GM19395 (cell line): ENCODE data around the gene GIN1.
"Not testable (repeated sequence)": the region's sequence is repeated elsewhere in the genome, so short reads cannot be mapped to it uniquely, and the experiment has no call there.

Experiments
- ATAC-seq: cut with Tn5 transposase; IDR thresholded peaks from one replicate; pipeline ENCODE4 v1.9.1; 2021; ENCODE audit warnings: mild to moderate bottlenecking, moderate library complexity; ENCODE audit not compliant: unreplicated experiment

Gene GIN1, protein sequence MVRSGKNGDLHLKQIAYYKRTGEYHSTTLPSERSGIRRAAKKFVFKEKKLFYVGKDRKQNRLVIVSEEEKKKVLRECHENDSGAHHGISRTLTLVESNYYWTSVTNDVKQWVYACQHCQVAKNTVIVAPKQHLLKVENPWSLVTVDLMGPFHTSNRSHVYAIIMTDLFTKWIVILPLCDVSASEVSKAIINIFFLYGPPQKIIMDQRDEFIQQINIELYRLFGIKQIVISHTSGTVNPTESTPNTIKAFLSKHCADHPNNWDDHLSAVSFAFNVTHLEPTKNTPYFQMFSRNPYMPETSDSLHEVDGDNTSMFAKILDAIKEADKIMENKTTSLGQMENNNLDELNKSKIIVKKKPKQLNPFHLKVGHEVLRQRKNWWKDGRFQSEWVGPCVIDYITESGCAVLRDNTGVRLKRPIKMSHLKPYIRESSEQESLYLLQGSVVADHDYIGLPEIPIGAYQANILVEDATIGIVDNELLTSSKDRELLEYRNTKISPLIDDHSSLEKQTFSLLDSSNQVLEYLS

DNA sequence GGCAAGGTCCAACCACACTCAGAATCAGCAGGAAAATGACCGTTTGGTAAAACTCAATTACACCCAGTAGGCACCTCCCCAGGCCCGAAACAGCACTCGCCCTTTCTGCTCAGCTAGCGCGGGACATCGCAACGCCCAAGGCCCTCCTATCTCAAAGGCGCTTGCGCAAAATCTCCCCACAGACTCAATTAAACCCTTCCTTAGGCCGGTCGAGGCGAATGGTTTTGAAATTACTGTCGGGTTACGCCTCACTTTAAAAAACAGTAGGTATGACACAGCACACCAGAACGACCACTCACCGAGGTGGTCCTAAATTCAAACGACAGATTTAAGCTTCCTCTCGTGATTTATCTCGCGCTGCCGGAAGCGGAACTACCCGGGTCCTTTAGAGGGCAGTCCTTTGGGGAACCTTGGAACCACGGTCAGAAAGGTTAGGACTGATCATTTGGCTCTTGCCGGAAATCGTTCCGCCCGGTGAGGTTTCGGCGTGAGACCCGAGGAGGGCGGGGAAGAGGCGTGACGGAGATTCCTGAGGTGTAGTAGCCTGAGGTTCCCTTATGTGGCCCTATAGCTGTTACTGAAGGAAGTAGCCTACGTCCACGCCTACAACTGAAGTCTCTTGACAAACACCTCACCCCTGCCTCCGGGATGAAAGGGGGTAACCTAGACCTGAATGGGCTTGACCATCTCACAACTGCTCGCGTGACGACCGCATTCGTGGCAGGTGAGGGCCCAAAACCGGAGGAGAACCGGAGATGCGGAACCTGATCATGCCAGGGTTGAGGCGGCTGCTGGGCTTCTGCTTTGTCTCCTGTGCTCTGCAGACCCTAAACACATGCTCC lies at the start of gene GIN1, which contains the start of gene PPIP5K2:
GIN1 (minus strand) TSS at position 374 of the 842 bp plus-strand sequence. CDS start 11,431 bp downstream, outside the sequence.
PPIP5K2 (plus strand) TSS at position 537 of the 842 bp plus-strand sequence. CDS start 9,289 bp downstream, outside the sequence.
- ATAC-seq = peak; percentile 91

DNA sequence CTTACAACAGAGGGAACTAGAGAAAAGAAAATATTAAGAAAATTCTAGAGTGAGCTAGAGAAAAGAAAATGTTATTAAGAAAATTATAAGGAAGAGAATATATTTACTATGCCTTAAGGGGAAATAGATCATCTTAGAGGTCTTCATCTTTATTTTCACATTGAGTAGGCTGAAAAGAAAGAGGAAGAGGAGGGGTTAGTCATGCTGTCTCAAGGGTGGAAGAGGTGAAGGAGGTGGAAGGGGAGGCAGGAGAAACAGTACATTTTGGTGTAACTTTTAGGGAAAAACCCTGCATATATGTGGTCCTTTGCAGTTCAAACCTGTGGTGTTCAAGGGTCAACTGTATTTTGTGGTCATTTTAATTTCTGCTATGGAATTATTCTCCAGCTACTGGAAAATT lies 46.8 kb upstream of the GIN1 start:
- ATAC-seq = no peak

DNA sequence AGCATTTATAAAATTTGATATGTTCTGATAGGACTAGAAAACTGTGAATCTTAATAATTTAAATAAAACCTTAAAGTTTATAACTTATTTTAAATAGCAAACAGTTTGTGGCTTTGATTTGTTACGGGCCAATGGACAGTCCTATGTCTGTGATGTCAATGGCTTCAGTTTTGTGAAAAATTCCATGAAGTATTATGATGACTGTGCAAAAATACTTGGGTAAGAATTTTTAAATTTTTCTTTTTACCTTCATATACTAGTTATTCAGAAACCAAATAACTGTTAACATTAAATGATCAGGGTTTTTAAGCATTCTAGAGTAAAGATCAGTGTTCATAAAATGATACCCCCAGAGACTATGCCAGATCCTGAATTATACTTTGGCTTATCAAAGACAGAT lies 31.2 kb upstream of the GIN1 start:
- ATAC-seq = no peak

DNA sequence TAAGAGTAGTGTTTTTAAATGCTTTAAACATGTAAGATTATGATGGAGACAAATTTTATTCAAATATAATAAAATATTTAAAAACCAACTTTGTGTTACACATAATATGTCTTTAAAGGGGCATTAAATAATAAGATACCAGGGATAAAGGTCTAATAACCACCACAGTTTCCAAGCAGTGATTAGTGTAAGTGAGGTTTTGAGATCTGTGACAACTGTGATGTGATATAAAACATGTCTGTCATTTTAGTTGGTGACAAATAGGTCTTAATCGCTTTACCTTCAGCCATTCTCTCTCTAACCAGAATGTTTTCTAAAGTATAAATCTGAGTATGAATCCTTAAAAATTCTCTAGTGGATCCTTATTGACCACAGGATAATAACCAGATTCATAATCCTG lies 28.3 kb upstream of the GIN1 start:
- ATAC-seq = no peak

DNA sequence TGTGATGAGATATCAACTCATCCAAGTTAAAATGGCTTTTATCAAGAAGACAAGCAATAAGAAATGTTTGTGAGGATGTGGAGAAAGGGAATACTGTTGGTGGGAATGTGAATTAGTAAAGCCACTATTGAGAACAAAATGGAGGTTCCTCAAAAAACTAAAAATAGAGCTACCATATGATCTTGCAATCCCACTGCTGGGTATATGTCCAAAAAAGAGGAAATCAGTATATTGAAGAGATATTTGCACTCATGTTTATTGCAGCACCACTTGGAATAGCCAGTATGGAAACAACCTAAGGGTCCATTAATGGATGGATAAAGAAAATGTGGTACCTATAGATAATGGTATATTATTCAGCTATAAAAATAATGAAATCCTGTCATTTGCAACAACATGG lies 25.3 kb upstream of the GIN1 start:
- ATAC-seq = no peak

DNA sequence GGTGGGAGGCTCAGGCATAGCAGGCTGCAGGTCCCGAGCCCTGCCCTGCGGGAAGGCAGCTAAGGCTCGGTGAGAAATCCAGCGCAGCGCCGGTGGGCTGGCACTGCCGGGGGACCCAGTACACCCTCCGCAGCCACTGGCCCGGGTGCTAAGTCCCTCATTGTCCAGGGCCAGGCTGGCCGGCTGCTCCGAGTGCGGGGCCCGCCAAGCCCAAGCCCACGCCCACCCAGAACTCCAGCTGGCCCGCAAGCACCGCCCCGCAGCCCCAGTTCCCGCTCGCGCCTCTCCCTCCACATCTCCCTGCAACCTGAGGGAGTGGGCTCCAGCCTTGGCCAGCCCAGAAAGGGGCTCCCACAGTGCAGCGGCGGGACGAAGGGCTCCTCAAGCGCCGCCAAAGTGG lies 22.2 kb upstream of the GIN1 start:
- not testable (repeated sequence) for ATAC-seq

DNA sequence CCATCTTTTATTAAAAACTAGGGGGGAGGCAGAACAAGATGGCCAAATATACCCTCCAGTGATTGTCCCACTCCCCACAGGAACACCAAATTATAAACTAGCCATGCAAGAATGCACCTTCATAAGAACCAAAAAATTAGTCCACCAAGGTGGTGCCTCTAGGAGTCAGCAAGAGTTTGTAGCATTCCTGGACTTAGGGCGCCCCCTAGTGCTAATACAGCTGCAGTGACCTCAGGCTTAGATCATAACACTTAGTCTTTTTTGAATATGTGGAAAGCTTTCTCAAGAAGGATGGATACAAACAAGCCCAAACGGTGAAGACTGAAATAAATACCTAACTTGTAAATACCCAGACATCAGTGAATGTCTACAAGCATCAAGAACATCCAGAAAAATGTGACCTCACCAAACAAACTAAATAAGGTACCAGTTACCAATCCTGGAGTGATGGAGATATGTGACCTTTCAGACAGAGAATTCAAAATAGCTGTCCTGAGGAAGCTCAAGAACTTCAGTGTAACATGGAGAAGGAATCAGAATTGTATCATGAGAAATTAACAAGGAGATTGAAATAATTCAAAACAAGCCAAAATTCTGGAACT lies 19.4 kb upstream of the GIN1 start:
- peak; percentile 98 for ATAC-seq

DNA sequence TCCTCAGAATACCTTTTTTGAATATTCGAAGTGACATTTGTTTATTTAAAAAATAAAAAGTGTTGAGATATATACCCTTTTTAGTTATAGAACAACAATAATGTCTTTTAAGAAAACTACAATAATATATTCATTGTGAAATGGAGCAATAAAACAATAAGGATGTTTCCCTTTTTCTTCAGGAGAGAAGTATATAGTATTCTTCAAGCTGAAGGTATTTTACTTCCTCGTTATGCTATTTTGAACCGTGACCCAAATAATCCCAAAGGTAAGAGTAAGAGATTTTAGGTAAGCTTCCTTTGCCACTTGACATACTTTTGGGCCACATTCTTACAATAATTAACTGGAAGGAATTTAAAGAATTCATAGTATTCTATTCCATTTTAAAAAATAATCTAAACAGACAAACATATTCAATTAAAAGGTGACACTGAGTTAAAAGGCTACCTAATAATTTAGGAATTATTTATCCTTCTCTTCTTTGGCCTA lies 18.3 kb upstream of the GIN1 start:
- no peak for ATAC-seq

DNA sequence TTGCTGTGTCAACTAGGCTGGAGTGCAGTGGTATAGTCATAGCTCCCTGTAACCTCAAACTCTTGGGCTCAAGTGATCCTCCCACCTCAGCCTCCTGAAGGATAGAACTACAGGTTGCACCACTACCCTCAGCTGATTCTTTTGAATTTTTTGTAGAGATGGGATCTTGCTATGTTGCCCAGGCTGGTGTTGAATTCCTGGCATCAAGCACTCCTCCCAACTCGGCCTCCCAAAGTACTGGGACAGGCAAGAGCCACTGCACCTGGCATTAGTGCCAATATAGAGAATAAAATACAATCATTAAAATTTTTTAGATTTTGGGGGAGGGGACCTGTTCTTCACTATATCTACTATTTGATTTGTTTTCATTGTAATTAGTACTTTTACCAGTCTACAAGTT lies 15.5 kb upstream of the GIN1 start:
- ATAC-seq = no peak

DNA sequence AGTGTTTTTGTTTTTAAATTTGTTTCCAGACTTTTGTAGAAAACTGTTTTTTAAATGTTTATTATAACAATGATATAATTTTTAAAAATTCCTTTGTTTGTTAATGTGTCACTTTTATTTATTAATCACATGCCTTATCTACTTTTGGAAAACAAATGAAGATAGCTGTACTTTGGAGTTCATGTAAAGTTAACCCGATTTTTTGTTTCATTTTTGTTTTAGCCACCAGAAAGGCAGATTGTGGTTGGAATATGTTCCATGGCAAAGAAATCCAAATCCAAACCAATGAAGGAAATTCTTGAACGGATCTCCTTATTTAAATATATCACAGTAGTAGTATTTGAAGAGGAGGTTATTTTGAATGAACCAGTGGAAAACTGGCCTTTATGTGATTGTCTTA lies 13.3 kb upstream of the GIN1 start:
- ATAC-seq = no peak

DNA sequence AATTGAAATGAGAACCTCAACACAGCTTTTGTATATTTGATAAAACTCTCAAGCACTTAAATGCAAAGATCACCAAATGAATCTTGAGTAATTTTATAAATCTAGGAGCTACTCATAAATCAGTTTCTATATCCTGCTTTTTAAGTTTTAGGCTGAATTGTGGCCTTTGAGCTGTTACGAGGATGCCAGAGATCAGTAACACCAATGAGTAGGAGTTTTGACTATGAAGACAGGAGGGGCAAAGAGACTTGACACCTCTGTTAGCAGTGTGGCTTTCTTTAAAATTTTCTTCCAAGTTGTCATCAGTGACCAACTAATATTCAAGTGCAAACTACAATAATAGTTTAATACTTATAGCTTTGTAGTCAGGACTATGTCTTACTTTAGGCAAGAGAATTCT lies 12.7 kb upstream of the GIN1 start:
- no peak for ATAC-seq

DNA sequence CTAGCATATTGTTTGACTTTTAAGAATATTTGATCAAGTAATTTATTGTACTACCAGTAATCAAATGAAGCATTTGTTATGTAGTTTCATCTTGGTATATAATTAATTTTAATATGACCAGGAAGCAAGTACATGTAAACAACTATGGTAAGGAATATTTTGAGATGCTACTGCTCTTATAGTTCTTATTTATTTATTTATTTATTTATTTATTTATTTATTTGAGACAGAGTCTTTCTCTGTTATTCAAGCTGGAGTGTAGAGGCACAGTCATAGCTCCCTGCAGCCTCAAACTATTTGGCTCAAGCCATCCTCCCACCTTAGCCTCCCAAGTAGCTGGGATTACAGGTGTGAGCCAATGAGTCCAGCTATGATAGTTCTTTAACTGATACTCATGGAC lies 8.3 kb upstream of the GIN1 start:
- no peak for ATAC-seq

DNA sequence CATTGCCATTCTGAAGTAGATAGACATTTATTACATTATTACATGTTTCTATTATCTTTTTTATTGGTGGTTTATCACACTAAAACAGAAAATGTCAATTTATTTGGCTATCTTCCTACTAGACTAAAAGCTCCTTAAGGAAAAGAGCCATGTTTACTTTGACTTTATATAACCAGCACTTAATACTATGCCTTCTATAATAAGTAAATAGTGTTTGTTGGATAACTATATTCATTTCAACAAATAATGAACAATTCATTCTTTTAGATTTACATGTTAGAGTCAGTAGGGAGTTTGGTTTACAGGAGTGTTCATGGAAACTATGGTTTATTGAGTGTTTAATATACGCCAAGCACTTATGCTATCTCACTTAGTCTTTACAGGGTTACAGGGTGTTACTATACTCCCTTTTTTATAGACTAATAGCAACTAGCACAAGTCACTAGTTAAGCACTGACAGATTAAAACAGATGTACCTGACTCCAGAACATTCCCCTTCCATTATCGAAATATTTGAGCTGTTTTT lies 7.4 kb upstream of the GIN1 start:
- ATAC-seq = no peak

DNA sequence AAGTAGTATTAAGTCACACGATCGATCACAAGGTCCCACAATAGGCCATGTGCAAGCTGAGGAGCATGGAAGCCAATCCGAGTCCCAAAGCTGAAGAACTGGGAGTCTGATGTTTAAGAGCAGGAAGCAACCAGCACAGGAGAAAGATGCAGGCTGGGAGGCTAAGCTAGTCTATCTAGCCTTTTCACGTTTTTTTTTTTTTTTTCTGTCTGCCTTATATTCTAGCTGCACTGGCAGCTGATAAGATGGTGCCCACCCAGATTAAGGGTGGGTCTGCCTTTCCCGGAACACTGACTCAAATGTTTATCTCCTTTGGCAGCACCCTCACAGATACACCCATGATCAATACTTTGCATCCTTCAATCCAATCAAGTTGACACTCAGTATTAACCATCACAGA lies 6.6 kb upstream of the GIN1 start:
- ATAC-seq = no peak

DNA sequence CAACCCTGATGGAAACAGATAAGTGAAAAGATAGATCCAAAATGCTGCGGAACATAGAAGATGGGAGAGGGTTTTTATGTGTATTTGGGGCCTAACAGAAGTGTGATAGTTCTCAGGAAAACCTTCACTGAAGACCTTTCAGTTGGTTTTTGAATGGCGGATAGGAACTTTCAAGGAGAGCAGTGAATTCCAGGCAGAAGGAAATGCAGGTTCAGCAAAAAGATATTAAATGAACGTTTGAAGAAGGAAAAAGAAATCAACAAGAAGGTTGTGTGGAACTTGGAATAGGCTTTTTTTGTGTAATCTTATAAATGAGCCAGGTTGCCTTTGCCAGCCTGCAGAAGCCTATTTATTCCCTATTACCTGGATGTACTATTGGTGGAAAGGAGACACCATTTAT lies 2.3 kb upstream of the GIN1 start:
- ATAC-seq = no peak

DNA sequence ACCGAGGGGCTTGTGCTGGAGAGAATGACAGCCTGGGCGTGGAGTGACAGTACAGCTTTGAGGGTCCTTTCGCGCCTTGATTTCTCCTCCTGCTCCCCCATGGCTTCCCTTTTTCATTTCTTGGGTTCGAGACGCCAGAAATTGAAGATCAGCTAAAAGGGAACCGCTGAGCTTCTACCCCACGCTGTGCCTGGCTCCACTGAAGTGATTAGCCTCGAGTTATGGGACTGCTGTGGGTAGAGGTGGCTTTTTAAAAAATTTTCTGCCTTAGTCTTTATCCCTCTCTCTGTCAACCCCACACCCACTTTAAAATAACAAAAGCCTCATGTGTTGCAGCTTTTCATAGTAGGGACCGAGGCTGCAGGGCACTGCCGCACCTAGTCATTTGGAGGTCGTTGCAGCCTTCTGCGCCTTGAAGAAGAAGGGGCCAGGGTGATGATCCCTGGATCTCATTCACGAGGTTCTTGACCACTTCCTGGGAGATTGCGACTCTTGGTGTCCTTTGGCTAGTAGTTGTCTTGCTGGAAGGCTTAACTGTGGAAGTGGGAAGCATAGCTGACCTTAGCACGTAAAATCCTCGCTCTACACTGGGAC lies 766 bp upstream of the GIN1 start:
- peak; percentile 2 for ATAC-seq

DNA sequence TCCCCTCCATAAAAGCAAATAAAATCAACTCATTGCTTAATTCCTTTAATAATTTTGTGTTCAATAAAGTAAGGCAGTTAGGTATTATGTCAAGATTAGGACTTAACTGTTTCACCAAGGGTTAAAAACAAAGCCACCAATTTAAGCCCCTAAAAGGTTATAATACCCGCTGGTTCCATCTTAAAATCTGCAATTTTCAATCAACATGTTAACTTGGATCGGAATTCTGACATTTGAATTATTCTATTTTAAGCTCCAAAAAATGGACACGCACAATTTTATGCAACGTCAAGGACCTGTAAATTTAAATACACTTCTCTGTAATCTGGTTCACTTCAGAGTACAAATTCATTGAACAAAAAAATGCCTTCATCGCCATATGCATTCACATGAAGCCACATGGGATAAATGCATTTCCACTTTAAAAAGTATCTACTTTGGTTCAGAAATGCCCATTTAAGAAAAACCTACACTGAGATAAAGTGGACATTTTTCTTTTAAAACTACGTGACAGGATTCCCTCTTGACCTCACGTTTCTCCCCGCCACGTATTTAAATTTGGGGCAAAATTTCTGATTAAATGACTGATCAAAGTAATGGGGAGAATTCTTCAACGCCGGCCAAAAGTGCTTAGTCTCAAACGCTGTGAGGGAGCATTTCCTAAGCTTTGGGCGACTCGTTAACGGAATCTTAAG lies 721 bp downstream of the GIN1 start:
- ATAC-seq = no peak

DNA sequence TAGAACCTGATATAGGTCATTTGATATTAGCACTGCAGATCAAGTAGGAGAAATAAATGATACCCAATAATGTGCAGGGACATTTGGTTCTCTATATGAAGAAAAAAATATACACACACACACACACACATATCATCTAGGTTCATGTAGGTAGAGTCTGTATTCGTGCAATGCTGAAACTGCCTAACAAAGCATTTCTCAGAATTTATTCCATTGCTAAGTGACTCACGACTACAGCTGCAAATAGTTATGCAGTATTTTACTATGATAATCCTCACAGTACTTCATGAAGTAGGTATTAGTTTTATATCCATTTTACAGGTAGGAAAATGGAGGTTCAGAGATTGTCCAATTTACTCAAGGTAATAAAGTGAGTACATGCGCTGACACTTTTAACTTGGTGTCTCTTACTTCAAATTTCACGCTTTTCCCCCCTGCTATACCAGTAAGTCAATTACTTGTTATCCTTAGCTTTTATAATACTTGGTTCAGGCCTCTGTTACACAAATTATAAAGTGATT lies 2.4 kb downstream of the GIN1 start:
- ATAC-seq = no peak

DNA sequence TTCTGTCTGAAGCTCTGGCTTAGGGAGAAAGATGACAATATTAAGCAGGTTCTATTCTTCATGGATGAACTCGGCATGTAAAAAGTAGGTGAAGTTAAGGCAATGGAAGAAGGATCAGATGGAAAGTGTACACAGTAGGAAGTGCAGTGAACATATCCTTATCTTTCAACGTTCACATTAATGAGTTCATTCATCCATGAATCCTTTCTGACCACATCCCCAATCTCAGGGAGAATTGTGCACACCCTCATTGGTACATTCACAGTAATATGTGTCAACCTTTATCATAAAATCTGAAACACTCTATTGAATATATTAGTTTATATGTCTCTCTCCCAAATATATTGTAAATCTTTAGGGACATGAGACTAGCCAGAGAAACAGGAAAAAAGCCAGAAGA lies 5.5 kb downstream of the GIN1 start:
- ATAC-seq = no peak

DNA sequence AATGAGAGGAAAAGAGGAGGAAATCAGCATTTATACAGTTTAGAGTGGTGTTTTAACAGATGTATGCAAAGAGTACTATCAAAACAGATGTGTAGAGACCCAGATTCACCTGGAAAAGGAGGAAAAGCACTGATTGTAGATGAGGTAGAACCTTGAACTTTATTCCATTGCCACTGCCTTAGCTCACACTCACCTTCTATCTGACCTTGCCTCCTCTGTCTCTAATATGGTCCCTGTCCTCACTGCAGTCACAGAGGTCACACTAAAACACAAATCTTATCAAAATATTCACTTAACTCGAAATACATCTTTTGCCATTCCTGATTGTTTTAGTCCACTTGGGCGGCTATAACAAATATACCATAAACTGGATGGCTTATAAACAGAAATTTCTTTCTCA lies 7.0 kb downstream of the GIN1 start:
- ATAC-seq = no peak
